Thyroid gland (tissue), 4 donors: ENCODE measurements around the gene GALNTL6.

Source experiments
- CTCF ChIP-seq, 6 experiments: fragments of 200-600 bp in 3 of 6; fragments of 450-650 bp in 3 of 6; sonication (generic) in 3 of 6; IDR thresholded peaks; one replicate each; pipeline ENCODE4 v1.5.1; 2016 to 2019; ENCODE audit warnings: antibody characterized with exemption in 6 of 6, mild to moderate bottlenecking in 2 of 6, inconsistent platforms in 1 of 6, moderate library complexity in 1 of 6
- POLR2A ChIP-seq, 2 donors: fragments of 450-650 bp; IDR thresholded peaks; one replicate each; pipeline ENCODE4 v1.6.1; 2017; ENCODE audit warnings: antibody characterized with exemption in 2 of 2, mild to moderate bottlenecking in 2 of 2, moderate library complexity in 1 of 2

GRCh38 chr4:172899861-172900260 lies 1086.7 kb downstream of the GALNTL6 start:
- no peak for TF ChIP-seq CTCF (IDR thresholded peaks at IDR 0.05)
- TF ChIP-seq POLR2A (IDR thresholded peaks at IDR 0.05): no peak
